HG03469 (cell line): ENCODE results near the gene TAGLN.

Experiments
- ATAC-seq: cut with Tn5 transposase; IDR thresholded peaks from one replicate; pipeline ENCODE4 v1.9.1; 2021; ENCODE audit warnings: mild to moderate bottlenecking, moderate library complexity, moderate number of reproducible peaks; ENCODE audit not compliant: unreplicated experiment

The TAGLN gene

GRCh38 chr11:117229931-117230285 is 30.7 kb downstream of the TAGLN start:
- no peak for ATAC-seq

GRCh38 chr11:117230286-117230961 is 31.3 kb downstream of the TAGLN start:
- no peak for ATAC-seq

GRCh38 chr11:117230999-117231841 is 32.0 kb downstream of the TAGLN start:
- ATAC-seq: no peak

- no peak for ATAC-seq
Observed at GRCh38 chr11:117231842-117232091, 32.6 kb downstream of the TAGLN start, which contains the start of gene PCSK7. PCSK7 (minus strand) TSS chr11:117232073; CDS start chr11:117229844, 2,229 bp downstream.

- ATAC-seq: no peak
Observed at GRCh38 chr11:117232092-117232878, 33.1 kb downstream of the TAGLN start, which contains the start of gene RNF214. RNF214 (plus strand) TSS chr11:117232671; CDS start chr11:117234273, 1,602 bp downstream.

GRCh38 chr11:117232911-117233409 is 33.8 kb downstream of the TAGLN start:
- no peak for ATAC-seq

GRCh38 chr11:117238221-117238620 is 39.1 kb downstream of the TAGLN start:
- no peak for ATAC-seq

GRCh38 chr11:117239295-117239694 is 40.1 kb downstream of the TAGLN start:
- ATAC-seq: no peak

GRCh38 chr11:117248341-117248740 is 49.2 kb downstream of the TAGLN start:
- ATAC-seq: no peak

GRCh38 chr11:117249571-117249970 is 50.4 kb downstream of the TAGLN start:
- no peak for ATAC-seq

GRCh38 chr11:117251506-117251905 is 52.3 kb downstream of the TAGLN start:
- ATAC-seq: no peak

GRCh38 chr11:117255966-117256365 is 56.8 kb downstream of the TAGLN start:
- ATAC-seq: no peak

- ATAC-seq: no peak
Observed at GRCh38 chr11:117256573-117256972, 57.4 kb downstream of the TAGLN start.
